HepG2 (cell line): Measurements from ENCODE around the gene TAF1B.

Source experiments
- BHLHE40 ChIP-seq: IDR thresholded peaks from 2 replicates; pipeline ENCODE4 v1.6.1; 2011; ENCODE audit warnings: low read length, improper control_type of control experiment
- EP300 ChIP-seq, 3 experiments: sonication (generic) in 1 of 3; formaldehyde crosslinking in 1 of 3; IDR thresholded peaks; 2 replicates each; pipeline versions ENCODE4 v1.5.1 to v1.6.1; 2011 to 2020; ENCODE audit warnings: low read depth in 2 of 3, low read length in 2 of 3, borderline replicate concordance in 1 of 3, improper control_type of control experiment in 1 of 3, mild to moderate bottlenecking in 1 of 3, missing genetic modification reagents in 1 of 3, moderate library complexity in 1 of 3
- EZH2 ChIP-seq: conservative IDR thresholded peaks from 2 replicates; pipeline ENCODE4 v1.6.1; 2012; ENCODE audit warnings: mild to moderate bottlenecking, low read depth, low read length, moderate library complexity
- GLI4 ChIP-seq: sonication (generic); formaldehyde crosslinking; IDR thresholded peaks from 2 replicates; pipeline ENCODE4 v1.5.1; 2020; ENCODE audit warnings: missing genetic modification reagents, mild to moderate bottlenecking, moderate library complexity, borderline replicate concordance
- MAFG ChIP-seq: sonication (generic); formaldehyde crosslinking; IDR thresholded peaks from 2 replicates; pipeline ENCODE4 v1.5.1; 2020; ENCODE audit warnings: mild to moderate bottlenecking, missing genetic modification reagents
- NBN ChIP-seq: fragments of 450-650 bp; conservative IDR thresholded peaks from 2 replicates; pipeline ENCODE4 v1.6.1; 2017
- POLR2A ChIP-seq, 2 experiments: IDR thresholded peaks; 2 replicates each; pipeline ENCODE4 v1.6.1; 2011; ENCODE audit warnings: low read depth in 2 of 2, low read length in 2 of 2, mild to moderate bottlenecking in 1 of 2, moderate library complexity in 1 of 2; ENCODE audit not compliant: insufficient read depth in 1 of 2
- ZNF878 ChIP-seq: sonication (generic); formaldehyde crosslinking; IDR thresholded peaks from 2 replicates; pipeline ENCODE4 v1.8.1; 2023; ENCODE audit warnings: mild to moderate bottlenecking, missing genetic modification reagents, moderate library complexity
- TF ChIP-seq, protein P1 (sequence below): sonication (generic); formaldehyde crosslinking; IDR thresholded peaks from 2 replicates; pipeline ENCODE4 v1.5.0; 2020; ENCODE audit warnings: mild to moderate bottlenecking, missing genetic modification reagents, moderate library complexity

DNA sequence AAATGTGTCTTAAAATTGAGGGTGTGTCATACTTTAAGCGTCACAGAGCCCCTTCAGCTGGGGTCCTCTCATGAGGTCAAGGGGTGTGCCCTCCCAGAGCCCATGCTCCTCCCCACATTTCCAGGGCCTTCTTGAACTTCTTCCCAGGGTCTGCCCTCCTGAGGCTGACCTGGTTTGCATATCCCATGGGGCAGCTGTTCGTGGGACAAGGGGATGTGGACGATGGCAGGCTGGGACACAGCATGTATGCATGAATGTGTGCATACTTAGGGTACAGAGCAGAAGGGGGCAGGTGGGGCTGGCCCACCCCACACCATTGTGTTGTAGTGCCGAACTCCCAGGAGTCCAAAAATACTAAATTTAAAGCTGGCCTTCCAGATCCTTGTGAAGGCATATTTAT lies 46.2 kb upstream of the TAF1B start:
- TF ChIP-seq BHLHE40 (no peak), NBN (no peak), GLI4 (no peak), EZH2 (no peak), POLR2A (IDR thresholded peaks at IDR 0.05; ENCODE audit: insufficient read depth in 1 of 2, low read depth in 2 of 2, low read length in 2 of 2) (no peak), EP300 (IDR thresholded peaks at IDR 0.05; ENCODE audit: low read depth in 2 of 2, low read length in 2 of 2) (no peak), EP300 (CRISPR knock-in tag; IDR thresholded peaks at IDR 0.05; ENCODE audit: borderline replicate concordance) (no peak), MAFG (no peak), ZNF878 (CRISPR knock-in tag) (no peak)
- TF ChIP-seq, protein P1, sequence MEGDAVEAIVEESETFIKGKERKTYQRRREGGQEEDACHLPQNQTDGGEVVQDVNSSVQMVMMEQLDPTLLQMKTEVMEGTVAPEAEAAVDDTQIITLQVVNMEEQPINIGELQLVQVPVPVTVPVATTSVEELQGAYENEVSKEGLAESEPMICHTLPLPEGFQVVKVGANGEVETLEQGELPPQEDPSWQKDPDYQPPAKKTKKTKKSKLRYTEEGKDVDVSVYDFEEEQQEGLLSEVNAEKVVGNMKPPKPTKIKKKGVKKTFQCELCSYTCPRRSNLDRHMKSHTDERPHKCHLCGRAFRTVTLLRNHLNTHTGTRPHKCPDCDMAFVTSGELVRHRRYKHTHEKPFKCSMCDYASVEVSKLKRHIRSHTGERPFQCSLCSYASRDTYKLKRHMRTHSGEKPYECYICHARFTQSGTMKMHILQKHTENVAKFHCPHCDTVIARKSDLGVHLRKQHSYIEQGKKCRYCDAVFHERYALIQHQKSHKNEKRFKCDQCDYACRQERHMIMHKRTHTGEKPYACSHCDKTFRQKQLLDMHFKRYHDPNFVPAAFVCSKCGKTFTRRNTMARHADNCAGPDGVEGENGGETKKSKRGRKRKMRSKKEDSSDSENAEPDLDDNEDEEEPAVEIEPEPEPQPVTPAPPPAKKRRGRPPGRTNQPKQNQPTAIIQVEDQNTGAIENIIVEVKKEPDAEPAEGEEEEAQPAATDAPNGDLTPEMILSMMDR: no peak
